GM18520 (cell line): ENCODE data around the gene LRRC61.
"Not testable (repeated sequence)": the region's sequence is repeated elsewhere in the genome, so short reads cannot be mapped to it uniquely, and the experiment has no call there.

ENCODE experiments used
- ATAC-seq: cut with Tn5 transposase; IDR thresholded peaks from one replicate; pipeline ENCODE4 v1.9.1; 2021; ENCODE audit not compliant: unreplicated experiment

LRRC61 gene

DNA sequence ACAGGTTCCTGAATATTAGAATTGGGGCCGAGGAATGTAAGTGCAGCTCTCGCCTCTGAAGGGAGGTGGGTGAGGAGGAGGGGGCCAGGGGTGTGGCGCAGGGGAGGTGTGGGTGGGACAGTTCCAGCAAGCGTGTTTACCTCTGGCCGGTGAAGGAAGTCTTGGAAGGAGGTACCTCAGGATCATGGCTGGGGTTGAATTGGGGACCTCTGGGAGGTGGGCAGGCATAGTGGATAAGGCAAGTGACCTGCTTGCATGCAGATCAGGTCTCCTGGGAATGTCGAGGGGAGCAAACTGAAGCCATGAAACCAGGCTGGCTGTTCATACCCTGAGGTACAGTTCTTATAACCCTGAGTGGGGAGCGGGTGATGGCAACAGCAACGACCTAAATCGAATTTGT lies 57.9 kb downstream of the LRRC61 start:
- no peak for ATAC-seq

DNA sequence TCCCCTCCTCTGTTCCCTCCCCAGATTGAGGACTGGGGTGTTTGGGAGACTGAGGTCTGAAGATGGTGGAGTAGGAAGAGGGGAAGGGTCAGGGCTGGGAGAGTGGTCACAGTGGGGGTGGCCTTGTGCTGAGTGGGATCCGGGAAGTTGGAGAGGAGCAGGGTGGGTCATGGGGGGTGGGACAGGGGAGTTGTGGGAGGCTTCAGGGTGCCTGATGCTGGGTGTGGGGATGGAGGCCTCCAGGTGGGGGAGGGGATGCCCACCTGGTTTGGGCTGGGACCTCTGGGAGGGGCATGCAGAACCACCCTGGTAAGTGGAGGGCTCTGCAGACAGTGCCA lies 58.6 kb downstream of the LRRC61 start:
- ATAC-seq: no peak

DNA sequence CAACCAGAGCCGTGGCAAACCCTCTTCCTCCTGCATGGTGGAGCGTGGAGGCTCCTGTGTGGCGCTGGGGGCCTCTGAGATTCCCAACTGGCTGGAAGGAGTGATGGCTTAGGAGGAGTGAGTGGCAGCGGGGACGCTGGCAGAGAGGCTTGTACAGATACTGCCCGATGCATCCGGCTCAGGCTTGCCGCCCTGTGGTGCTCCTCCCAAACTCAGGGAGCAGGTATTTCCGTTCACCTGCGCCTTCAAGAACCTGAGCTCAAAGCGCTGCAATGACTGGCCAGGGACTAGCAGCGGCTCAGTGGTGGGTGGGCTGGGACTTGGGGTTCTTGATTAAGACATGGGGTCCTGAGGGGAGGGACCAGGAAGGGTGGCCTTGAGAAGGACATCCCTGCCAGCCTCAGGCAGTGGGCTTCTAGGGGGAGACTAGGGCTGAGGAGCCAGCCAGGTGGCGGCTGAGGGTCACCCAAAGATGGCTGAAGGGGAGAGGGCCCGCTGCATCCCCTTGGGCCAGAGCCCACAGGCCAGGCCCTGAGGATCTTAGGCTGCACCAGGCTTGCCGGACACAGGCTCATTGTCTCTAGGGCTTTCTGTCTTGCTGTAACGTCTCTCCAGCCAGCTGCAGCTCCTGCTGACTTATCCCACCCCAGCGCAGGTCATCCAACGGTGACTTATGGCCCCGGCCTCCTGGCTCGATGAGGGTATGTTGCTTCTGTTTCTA lies 59.1 kb downstream of the LRRC61 start:
- ATAC-seq: no peak

DNA sequence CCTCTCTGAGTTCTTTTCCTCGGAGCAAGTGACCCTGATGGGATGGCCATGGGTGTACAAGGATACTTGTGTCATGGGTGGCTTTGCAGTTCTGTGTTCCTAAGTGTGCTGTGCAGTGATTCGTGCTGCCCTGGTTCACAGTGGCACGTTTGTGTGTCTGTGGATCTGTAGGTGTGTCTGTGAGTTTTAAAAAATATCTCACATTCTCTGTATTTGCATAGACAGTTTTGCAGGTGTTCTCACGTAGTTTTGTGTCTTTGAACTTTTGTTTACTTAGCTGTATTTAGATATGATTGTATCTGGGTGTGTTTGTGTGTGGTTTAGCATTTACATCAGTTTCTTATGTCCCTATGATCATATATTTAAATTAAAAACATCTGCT lies 59.7 kb downstream of the LRRC61 start:
- ATAC-seq: no peak

DNA sequence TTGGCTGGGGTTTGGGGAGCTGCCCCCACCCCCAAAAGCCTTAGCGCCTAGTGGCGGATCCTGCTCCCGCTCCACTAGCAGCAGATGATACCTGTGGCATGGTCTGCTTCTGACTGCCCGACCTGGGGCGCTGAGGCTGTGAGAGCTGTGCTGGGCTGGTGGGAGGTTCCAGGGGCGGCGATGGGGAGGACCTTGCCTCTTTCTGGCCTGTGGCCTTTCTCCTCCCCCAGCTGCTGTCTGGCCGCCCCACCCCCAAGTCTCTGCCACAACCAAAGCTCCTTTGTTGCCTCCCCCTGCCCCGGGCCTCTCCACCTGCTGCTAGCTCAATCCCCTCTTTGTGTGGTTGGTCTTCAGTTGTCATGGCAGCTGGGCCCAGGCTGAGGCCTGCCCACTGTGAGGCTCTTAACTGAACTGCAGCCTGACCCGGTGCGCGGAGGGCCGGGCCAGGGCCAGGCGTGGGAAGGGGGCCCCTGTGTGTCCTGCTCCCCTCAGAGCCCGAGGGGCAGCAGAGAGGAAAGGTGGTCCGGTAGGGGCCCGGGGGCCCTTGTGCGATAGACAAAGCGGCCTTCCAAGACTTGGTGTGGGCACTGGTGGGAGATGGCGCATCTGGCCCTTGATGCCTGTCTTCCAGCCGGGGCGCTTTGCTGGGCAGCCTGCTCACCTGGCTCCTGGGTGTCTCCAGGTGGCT lies 60.7 kb downstream of the LRRC61 start:
- no peak for ATAC-seq

DNA sequence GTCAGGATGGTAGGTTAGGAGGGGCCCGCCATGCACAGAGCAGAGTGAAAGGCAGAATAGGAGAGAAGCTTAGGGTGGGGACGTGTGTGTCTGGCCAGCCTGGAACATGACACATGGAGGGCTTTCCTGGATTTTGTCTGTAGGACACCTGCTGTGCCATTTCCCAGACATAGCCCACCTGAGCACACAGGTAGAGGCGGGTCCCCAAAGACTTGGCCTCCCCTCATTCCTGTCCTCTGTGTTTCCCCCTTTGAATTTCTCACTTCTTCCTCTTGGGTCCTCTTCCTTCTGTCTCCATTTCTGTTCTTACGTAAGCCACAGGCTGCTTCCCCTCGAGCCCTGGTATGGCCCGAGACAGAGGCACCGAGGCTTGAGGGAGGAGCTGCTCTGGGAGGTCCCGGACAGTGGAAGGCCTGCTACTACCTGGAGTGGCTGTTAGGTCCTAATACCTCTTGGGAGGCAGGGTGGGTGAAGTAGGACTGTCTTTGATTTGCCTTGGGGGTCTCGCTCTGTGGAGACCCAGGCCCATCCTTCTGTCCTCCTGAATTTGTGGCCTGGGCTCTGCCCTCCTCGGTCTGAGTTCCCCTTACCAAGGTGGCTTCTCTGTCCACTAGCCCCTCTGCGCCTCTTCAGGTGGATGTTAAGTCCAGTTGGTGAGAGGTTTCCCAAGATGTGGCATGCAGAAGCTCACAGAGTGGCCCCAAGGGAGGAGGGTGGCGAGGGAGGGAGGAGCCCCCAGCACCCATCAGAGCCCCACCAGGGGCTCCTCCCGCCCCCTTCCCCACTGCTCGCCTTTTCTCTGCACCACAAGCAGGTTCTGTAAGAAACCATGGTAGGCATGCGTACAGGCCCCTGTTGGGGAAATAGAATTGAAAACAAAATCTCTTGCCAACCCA lies 61.5 kb downstream of the LRRC61 start:
- ATAC-seq: no peak

DNA sequence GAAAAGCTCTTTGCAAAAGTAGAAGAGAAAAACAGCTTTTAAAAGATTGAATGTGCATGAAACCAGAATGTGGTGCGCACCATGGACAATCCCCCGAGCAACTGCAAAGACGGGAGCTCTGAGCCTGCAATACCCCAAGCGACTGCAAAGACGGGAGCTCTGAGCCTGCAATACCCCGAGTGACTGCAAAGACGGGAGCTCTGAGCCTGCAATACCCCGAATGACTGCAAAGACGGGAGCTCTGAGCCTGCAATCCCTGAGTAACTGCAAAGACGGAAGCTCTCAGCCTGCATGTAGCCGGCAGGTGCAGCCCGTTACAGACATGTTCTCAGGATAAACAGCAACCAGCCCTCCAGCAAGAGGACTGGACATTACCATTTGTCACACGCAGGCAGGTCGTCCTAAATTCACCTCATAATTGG lies 62.2 kb downstream of the LRRC61 start:
- ATAC-seq: no peak

DNA sequence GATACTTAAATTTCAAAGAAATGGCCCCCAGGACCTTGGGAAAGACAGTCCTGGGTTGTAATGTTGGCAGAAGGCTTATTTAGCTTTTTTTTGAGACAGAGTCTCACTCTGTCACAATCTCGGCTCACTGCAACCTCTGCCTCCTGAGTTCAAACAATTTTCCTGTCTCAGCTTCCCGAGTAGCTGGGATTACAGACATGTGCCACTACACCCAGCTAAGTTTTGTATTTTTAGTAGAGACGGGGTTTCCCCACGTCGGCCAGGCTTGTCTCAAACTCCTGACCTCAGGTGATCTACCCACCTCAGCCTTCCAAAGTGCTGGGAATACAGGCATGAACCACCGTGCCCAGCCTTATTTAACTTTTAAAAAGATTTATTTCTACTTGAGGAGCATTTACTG lies 62.7 kb downstream of the LRRC61 start:
- not testable (repeated sequence) for ATAC-seq
